ENCODE results near the gene DCTPP1. TPM values are rescaled to one million over a fixed set of nuclear protein-coding genes. Genes with fewer than 3 reads are reported as not detected.

The DCTPP1 gene
- total RNA-seq, 1 experiment from 2014 or later: 120 TPM

DNA sequence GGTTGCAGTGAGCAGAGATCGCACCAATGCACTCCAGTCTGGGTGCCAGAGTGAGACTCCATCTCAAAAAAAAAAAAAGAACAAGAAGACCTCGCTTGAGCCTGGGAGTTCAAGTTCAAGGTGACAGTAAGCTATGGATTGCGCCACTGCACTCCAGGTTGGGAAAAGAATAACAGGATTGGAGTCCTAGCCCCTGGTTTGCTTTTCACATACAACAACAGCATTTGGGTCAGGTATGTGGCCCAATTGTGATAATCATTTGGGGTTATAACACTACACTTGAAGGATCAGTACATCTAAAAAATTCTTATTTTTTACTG lies 19.2 kb upstream of the DCTPP1 start:
- TF ChIP-seq, protein P1, sequence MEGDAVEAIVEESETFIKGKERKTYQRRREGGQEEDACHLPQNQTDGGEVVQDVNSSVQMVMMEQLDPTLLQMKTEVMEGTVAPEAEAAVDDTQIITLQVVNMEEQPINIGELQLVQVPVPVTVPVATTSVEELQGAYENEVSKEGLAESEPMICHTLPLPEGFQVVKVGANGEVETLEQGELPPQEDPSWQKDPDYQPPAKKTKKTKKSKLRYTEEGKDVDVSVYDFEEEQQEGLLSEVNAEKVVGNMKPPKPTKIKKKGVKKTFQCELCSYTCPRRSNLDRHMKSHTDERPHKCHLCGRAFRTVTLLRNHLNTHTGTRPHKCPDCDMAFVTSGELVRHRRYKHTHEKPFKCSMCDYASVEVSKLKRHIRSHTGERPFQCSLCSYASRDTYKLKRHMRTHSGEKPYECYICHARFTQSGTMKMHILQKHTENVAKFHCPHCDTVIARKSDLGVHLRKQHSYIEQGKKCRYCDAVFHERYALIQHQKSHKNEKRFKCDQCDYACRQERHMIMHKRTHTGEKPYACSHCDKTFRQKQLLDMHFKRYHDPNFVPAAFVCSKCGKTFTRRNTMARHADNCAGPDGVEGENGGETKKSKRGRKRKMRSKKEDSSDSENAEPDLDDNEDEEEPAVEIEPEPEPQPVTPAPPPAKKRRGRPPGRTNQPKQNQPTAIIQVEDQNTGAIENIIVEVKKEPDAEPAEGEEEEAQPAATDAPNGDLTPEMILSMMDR (IDR thresholded peaks at IDR 0.05; ENCODE audit: unreplicated experiment): no peak
- Mint-ChIP-seq H3K4me3 (ENCODE audit: low read depth, unreplicated experiment) (no peak overlapping the region), H3K27me3 (ENCODE audit: unreplicated experiment) (no peaks in the 10 kb centered on the region), H3K36me3 (ENCODE audit: insufficient read depth, unreplicated experiment) (peaks cover 40% of the 10 kb centered on the region), H3K9me3 (ENCODE audit: low read depth, unreplicated experiment) (peaks cover 2% of the 10 kb centered on the region), H3K27ac (ENCODE audit: unreplicated experiment) (no peak overlapping the region), H3K4me1 (ENCODE audit: low read depth, unreplicated experiment) (peaks cover 53% of the 10 kb centered on the region)
- CTCF ChIA-PET: interaction anchor here (0.6 to 1.2 kb wide), 6 partner anchors 25 to 167 kb away, joined by 3 to 5 read pairs (median 3); partner anchors contain the start of gene ZNF747
- no peak for DNase-seq
- intact Hi-C loops (cut with micrococcal nuclease; ENCODE audit: unreplicated experiment): loop anchor here (5.0 kb wide), 1 partner anchor 78 kb away; the partner anchor contains the start of gene ZNF768
- BruUV-seq (replicated peaks): no TSS peak

DNA sequence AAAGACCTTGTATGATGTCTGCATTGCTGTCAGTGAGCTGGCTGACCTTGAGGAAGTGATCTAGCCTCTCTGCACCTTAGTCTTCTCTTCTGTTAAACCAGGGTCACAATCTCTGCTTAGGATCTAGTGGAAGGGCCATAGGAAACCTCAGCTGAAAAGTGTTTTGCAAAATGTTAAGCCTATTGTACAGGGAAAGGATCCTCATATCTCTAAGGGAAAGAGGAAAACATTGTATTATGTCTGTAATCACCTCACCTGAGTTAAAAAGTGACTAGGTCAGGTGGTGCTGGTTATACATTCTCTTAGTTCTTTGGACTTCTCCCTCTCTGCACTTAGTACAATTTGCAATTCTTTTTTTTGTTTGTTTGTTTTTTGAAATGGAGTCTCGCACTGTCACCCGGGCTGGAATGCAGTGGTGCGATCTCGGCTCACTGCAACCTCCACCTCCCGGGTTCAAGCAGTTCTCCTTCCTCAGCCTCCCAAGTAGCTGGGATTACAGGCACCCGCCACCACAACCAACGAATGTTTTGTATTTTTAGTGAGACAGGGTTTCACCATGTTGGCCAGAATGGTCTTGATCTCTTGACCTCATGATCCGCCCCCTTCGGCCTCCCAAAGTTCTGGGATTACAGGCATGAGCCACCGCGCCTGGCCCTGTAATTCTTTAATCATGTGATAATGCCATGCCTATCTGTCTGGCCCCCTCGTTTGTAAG lies 17.8 kb upstream of the DCTPP1 start:
- Mint-ChIP-seq H3K9me3 (ENCODE audit: low read depth, unreplicated experiment) (peaks cover 2% of the 10 kb centered on the region), H3K4me3 (ENCODE audit: low read depth, unreplicated experiment) (peak overlapping the region; percentile 76), H3K27ac (ENCODE audit: unreplicated experiment) (peak overlapping the region; percentile 98), H3K36me3 (ENCODE audit: insufficient read depth, unreplicated experiment) (peaks cover 54% of the 10 kb centered on the region), H3K4me1 (ENCODE audit: low read depth, unreplicated experiment) (peaks cover 57% of the 10 kb centered on the region), H3K27me3 (ENCODE audit: unreplicated experiment) (no peaks in the 10 kb centered on the region)
- intact Hi-C loops (cut with micrococcal nuclease; ENCODE audit: unreplicated experiment): loop anchor here (5.0 kb wide), 1 partner anchor 80 kb away; the partner anchor contains the start of gene ZNF768
- CTCF ChIA-PET: interaction anchor here (1.7 kb wide), 1 partner anchor 18 kb away, joined by 4 read pairs; the partner anchor contains the start of gene DCTPP1
- BruUV-seq (replicated peaks): no TSS peak
- TF ChIP-seq, protein P1 (IDR thresholded peaks at IDR 0.05; ENCODE audit: unreplicated experiment): no peak
- peak; percentile 28 for DNase-seq

DNA sequence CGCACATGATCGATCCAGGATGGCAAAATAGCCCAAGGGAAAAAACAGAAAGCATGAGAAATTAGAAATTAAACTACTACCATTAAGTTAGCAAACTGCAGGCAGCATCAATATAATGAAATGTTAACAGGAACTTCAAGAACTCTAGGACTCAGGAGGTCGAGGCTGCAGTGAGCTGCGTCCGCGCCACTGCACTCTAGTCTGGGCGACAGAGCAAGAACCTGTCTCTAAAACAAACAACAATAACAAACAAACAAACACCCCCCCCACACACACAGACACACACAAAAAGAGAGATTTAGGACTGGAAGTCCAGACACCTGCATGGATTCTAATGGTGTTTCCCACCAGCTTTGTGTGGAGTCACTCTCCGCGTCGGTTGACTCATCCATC lies 16.4 kb upstream of the DCTPP1 start:
- H3K4me3 Mint-ChIP-seq (ENCODE audit: low read depth, unreplicated experiment): peak overlapping the region; percentile 76
- CTCF ChIA-PET: interaction anchor here (0.6 kb wide), 2 partner anchors 61 to 367 kb away, joined by 3 to 6 read pairs; no protein-coding TSS in a partner anchor

GRCh38 chr16:30445408-30446202 lies 15.8 kb upstream of the DCTPP1 start, which contains the start of gene SEPHS2:
Gene SEPHS2 (minus strand): TSS chr16:30445874. CDS start chr16:30445727, 147 bp downstream.
- peak; percentile 97 for DNase-seq
- TF ChIP-seq, protein P1 (IDR thresholded peaks at IDR 0.05; ENCODE audit: unreplicated experiment): no peak
- Mint-ChIP-seq H3K27me3 (ENCODE audit: unreplicated experiment) (no peaks in the 10 kb centered on the region), H3K9me3 (ENCODE audit: low read depth, unreplicated experiment) (peaks cover 2% of the 10 kb centered on the region), H3K36me3 (ENCODE audit: insufficient read depth, unreplicated experiment) (peaks cover 63% of the 10 kb centered on the region), H3K4me1 (ENCODE audit: low read depth, unreplicated experiment) (peaks cover 53% of the 10 kb centered on the region), H3K27ac (ENCODE audit: unreplicated experiment) (peak within 1 kb of the TSS; percentile 98), H3K4me3 (ENCODE audit: low read depth, unreplicated experiment) (peak within 1 kb of the TSS; percentile 76)
- intact Hi-C loops (cut with micrococcal nuclease; ENCODE audit: unreplicated experiment): loop anchor here (2.0 to 5.0 kb wide), 2 partner anchors 15 to 82 kb away; partner anchors contain the start of genes DCTPP1 and ZNF768
- BruUV-seq (replicated peaks): TSS peak; percentile 74
- CTCF ChIA-PET: no interaction called here

More for the DNA sequence above, 16.4 kb upstream of the DCTPP1 start:
- H3K27ac Mint-ChIP-seq (ENCODE audit: unreplicated experiment): peak overlapping the region; percentile 98
- peaks cover 2% of the 10 kb centered on the region for H3K9me3 Mint-ChIP-seq (ENCODE audit: low read depth, unreplicated experiment)
- H3K4me1 Mint-ChIP-seq (ENCODE audit: low read depth, unreplicated experiment): peaks cover 53% of the 10 kb centered on the region
- no TSS peak for BruUV-seq (replicated peaks)
- H3K36me3 Mint-ChIP-seq (ENCODE audit: insufficient read depth, unreplicated experiment): peaks cover 63% of the 10 kb centered on the region
- no peak for DNase-seq
- TF ChIP-seq, protein P1 (IDR thresholded peaks at IDR 0.05; ENCODE audit: unreplicated experiment): no peak
- H3K27me3 Mint-ChIP-seq (ENCODE audit: unreplicated experiment): no peaks in the 10 kb centered on the region
- intact Hi-C loops (cut with micrococcal nuclease; ENCODE audit: unreplicated experiment): loop anchor here (5.0 kb wide), 1 partner anchor 81 kb away; the partner anchor contains the start of gene ZNF768

Data from Calu3 (cell line).